NCI-H1048 (cell line): ENCODE results near the gene SPRR2E.
"Not testable (repeated sequence)": the region's sequence is repeated elsewhere in the genome, so short reads cannot be mapped to it uniquely, and the experiment has no call there.

ENCODE experiments used
- DNase-seq: peaks from one replicate; lab custom pipeline; 2025; lab: John Stamatoyannopoulos, UW

SPRR2E gene

GRCh38 chr1:153070243-153070642 is 24.1 kb downstream of the SPRR2E start:
- no peak for DNase-seq

- DNase-seq, result no peak
Measured at GRCh38 chr1:153058826-153059784, 35.2 kb downstream of the SPRR2E start.

GRCh38 chr1:153058154-153058553 is 36.2 kb downstream of the SPRR2E start:
- no peak for DNase-seq

DNA sequence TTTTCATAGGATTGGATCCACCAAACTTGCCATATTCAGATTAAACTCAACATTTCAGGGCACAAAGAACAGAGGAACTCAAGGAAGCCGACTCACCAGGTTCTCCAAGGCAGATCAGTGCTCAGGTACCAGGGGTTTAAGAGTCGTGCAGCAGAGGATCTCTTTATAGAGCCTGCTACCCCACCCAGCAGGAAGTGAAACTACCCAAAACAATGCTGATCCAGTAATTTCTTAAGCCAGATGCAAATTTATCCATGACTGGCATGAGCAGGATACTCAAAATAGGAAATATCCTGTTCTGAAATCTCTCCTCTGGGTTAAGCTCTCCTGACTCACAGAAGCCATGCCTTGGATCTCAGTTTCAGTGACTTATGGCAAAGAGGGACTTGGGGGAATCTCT is 37.0 kb downstream of the SPRR2E start, which contains the start of gene SPRR2A:
Gene SPRR2A (minus strand): TSS at position 138 of the 400 bp plus-strand sequence. CDS start 777 bp downstream, outside the sequence.
- DNase-seq, result peak; percentile 37

DNA sequence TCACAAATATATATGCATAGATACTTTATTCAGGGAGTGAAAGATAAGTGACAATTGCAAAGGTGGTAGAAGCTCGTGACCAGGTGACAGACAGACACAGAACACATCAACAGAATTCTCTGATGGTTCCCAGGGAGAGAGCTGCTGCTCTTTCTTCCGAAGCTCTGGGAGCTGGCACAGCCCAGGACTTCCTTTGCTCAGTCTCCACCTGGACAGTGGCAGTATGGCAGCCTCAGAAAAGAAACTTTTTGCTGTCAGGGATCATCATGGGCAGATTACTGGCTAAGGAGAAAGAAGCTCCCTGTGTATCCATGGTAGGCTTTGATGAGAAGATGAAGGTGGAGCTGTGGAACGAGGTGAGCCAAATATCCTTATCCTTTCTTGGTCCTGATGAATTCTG is 38.2 kb downstream of the SPRR2E start:
- not testable (repeated sequence) for DNase-seq

GRCh38 chr1:153049211-153049610 is 45.1 kb downstream of the SPRR2E start:
- DNase-seq, result no peak
